A673 (cell line): ENCODE data around the gene TMEM87A. TPM values are rescaled to one million over a fixed set of nuclear protein-coding genes. Genes with fewer than 3 reads are reported as not detected.

ENCODE experiments used
- BruUV-seq: library from RNA; stranded (reverse); fragments of 400-500 nt; replicated peaks from 2 replicates; lab custom pipeline; 2021; lab: Mats Ljungman, UMichigan
- CTCF ChIA-PET: fragments of 300-600 bp; sonication (Branson Sonifier 250); formaldehyde crosslinking; loops from one replicate; lab custom pipeline; 2022; ENCODE audit warnings: antibody characterized with exemption; lab: Charles Lee
- POLR2A ChIA-PET: fragments of 300-600 bp; sonication (Branson Sonifier 250); formaldehyde crosslinking; loops from one replicate; lab custom pipeline; 2022; ENCODE audit warnings: antibody characterized with exemption; ENCODE audit not compliant: low non-redundant PET; lab: Charles Lee
- DNase-seq: peaks from one replicate; pipeline ENCODE4 v3.0.0-alpha.2; 2015; ENCODE audit warnings: low spot score
- H3K27ac ChIP-seq: fragments of 200-600 bp; sonication (generic); 2 replicates; pipeline ENCODE4 v1.5.1; 2016; ENCODE audit warnings: mixed run types, low read depth, mild to moderate bottlenecking, mixed read lengths, antibody characterized with exemption, low read length; ENCODE audit not compliant: poor library complexity, severe bottlenecking
- H3K27me3 ChIP-seq: fragments of 200-600 bp; sonication (generic); replicated peaks from 2 replicates; pipeline ENCODE4 v1.6.1; 2017; ENCODE audit warnings: mixed run types, low read depth, mild to moderate bottlenecking, mixed read lengths, antibody characterized with exemption, low read length; ENCODE audit not compliant: insufficient read depth, poor library complexity
- H3K36me3 ChIP-seq: fragments of 200-600 bp; sonication (generic); 2 replicates; pipeline ENCODE4 v1.6.1; 2016; ENCODE audit warnings: mixed run types, mild to moderate bottlenecking, mixed read lengths, antibody characterized with exemption, low read length; ENCODE audit not compliant: insufficient read depth, poor library complexity, severe bottlenecking
- H3K4me1 ChIP-seq: fragments of 200-600 bp; sonication (generic); 2 replicates; pipeline ENCODE4 v1.6.1; 2017; ENCODE audit warnings: mixed run types, mild to moderate bottlenecking, mixed read lengths, antibody characterized with exemption, low read length; ENCODE audit not compliant: insufficient read depth, poor library complexity, severe bottlenecking
- H3K4me3 ChIP-seq: fragments of 200-600 bp; sonication (generic); 2 replicates; pipeline ENCODE4 v1.5.1; 2016; ENCODE audit warnings: low read depth, mixed run types, mild to moderate bottlenecking, mixed read lengths, low read length; ENCODE audit not compliant: poor library complexity, severe bottlenecking
- H3K9me3 ChIP-seq: fragments of 200-600 bp; sonication (generic); 2 replicates; pipeline ENCODE4 v1.6.1; 2016; ENCODE audit warnings: mixed run types, low read depth, mild to moderate bottlenecking, mixed read lengths, antibody characterized with exemption, low read length; ENCODE audit not compliant: poor library complexity, severe bottlenecking
- EZH2 ChIP-seq: fragments of 200-600 bp; sonication (generic); IDR thresholded peaks from 2 replicates; pipeline ENCODE4 v1.6.1; 2017; ENCODE audit warnings: borderline replicate concordance, low read depth, mild to moderate bottlenecking, mixed read lengths, antibody characterized with exemption, low read length; ENCODE audit not compliant: poor library complexity, severe bottlenecking
- intact Hi-C: fragments of 100-400 bp; cut with micrococcal nuclease; formaldehyde crosslinking; loops from one replicate; pipeline ENCODE4 v1.10.0; 2022; ENCODE audit not compliant: unreplicated experiment
- total RNA-seq: library from RNA; stranded (reverse); gene quantifications from 2 replicates; pipeline ENCODE4 v1.2.3, GENCODE V29; 2021
- TF ChIP-seq, protein P1 (sequence below): fragments of 300-800, 200-600 bp; sonication (generic); conservative IDR thresholded peaks from 2 replicates; pipeline ENCODE4 v1.5.1; 2017; ENCODE audit warnings: low read depth, mild to moderate bottlenecking, antibody characterized with exemption, low read length, moderate library complexity, mixed read lengths

The TMEM87A gene
- total RNA-seq, 1 experiment from 2014 or later = 53.4 TPM

DNA sequence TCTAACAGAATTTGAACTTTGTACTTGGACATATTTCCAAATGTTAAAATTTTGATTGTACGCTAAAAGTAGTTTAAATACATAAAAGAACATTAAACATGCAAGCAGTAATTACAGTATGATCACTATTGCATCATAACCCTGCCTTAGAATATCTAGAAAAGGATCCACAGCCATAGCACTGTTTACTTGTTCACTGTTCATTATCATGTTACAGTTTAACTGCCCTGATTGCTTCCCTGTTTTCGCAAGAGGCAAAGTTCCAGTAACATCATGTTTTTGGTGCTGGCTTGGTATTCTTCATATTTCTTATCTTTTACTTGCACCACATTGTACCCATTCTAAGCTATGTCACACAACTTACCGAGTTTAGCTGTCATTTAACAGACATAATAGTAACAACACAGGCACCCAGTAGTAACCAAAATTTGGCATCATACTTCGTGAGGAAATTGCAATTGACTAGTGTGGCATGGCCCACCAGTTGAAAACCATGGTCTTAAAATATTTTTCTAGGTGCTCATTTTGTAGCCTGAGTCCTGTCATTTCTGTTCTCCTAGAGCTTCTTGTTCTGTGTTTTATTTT is 13.3 kb upstream of the TMEM87A start:
- POLR2A ChIA-PET = no interaction called here
- BruUV-seq = no TSS peak
- intact Hi-C loops = no loop called here
- no peak overlapping the region for H3K27ac ChIP-seq
- H3K36me3 ChIP-seq = no peaks in the 10 kb centered on the region
- DNase-seq = no peak
- no peaks in the 10 kb centered on the region for H3K4me1 ChIP-seq
- no peak overlapping the region for H3K4me3 ChIP-seq
- CTCF ChIA-PET = no interaction called here
- H3K27me3 ChIP-seq = no peaks in the 10 kb centered on the region
- TF ChIP-seq, protein P1, sequence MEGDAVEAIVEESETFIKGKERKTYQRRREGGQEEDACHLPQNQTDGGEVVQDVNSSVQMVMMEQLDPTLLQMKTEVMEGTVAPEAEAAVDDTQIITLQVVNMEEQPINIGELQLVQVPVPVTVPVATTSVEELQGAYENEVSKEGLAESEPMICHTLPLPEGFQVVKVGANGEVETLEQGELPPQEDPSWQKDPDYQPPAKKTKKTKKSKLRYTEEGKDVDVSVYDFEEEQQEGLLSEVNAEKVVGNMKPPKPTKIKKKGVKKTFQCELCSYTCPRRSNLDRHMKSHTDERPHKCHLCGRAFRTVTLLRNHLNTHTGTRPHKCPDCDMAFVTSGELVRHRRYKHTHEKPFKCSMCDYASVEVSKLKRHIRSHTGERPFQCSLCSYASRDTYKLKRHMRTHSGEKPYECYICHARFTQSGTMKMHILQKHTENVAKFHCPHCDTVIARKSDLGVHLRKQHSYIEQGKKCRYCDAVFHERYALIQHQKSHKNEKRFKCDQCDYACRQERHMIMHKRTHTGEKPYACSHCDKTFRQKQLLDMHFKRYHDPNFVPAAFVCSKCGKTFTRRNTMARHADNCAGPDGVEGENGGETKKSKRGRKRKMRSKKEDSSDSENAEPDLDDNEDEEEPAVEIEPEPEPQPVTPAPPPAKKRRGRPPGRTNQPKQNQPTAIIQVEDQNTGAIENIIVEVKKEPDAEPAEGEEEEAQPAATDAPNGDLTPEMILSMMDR = no peak
- TF ChIP-seq EZH2 = no peak
- H3K9me3 ChIP-seq = no peaks in the 10 kb centered on the region

DNA sequence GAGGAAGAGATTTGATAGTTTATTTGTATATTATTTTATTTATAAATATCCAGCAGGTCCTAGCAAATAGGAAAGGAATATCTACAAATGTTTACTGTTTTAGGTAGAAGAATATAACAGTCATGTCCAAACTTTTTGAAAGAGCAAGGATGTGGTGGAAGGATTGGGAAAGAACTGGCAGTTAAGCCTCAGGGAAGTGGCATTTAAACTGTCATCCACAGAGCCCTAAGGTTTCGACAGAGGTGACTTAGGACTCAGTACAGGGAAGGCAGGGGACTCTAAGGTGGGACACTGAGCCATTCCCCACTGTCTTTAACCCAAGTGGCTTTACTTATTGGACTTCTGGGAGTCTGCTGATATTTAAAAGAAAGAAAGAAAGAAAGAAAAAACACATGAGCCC is 11.8 kb upstream of the TMEM87A start:
- H3K36me3 ChIP-seq = no peaks in the 10 kb centered on the region
- POLR2A ChIA-PET = no interaction called here

DNA sequence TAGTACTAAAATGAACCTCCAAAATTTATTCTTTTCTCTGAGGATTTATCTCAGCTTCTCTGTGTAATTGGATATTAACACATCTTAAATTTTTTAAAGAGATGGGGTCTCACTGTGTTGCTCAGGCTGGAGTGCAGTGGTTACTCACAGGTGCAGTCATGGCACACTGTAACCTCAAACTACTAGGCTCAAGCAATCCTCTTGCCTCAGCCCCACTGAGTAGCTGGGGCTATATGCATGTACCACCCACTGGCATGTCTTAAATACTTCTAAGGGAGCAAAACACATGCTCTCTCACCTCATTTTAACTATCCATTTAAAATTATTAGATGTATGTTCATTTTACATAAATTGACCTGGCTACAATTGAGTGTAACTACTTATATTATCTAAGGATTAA is 11.3 kb upstream of the TMEM87A start:
- ChIA-PET POLR2A (no interaction called here), CTCF (no interaction called here)
- Histone ChIP-seq H3K9me3 (no peaks in the 10 kb centered on the region), H3K27ac (no peak overlapping the region), H3K4me3 (no peak overlapping the region), H3K36me3 (no peaks in the 10 kb centered on the region), H3K27me3 (no peaks in the 10 kb centered on the region), H3K4me1 (no peaks in the 10 kb centered on the region)
- no peak for TF ChIP-seq EZH2
- TF ChIP-seq, protein P1 = no peak
- DNase-seq = no peak
- BruUV-seq = no TSS peak
- intact Hi-C loops = no loop called here

More for the DNA sequence above, 11.8 kb upstream of the TMEM87A start:
- no TSS peak for BruUV-seq
- Histone ChIP-seq H3K4me1 (no peaks in the 10 kb centered on the region), H3K4me3 (no peak overlapping the region), H3K27ac (no peak overlapping the region), H3K27me3 (no peaks in the 10 kb centered on the region), H3K9me3 (no peaks in the 10 kb centered on the region)
- CTCF ChIA-PET = no interaction called here
- TF ChIP-seq, protein P1 = no peak
- no peak for TF ChIP-seq EZH2
- no peak for DNase-seq
- intact Hi-C loops = no loop called here
